ENCODE measurements around the gene CHRM4. TPM values are rescaled to one million over a fixed set of nuclear protein-coding genes. Genes with fewer than 3 reads are reported as not detected.

The CHRM4 gene
- total RNA-seq, 1 donor = 0.36 TPM

GRCh38 chr11:46357483-46357936, 34.1 kb downstream of the CHRM4 start:
- H3K27ac ChIP-seq (ENCODE audit: low read depth, low read length) = no peak overlapping the region
- H3K4me3 ChIP-seq (ENCODE audit: insufficient read depth, low read length) = no peak overlapping the region
- no peak for TF ChIP-seq CTCF (IDR thresholded peaks at IDR 0.05; ENCODE audit: extremely low read depth, low read depth, low read length)
- H3K4me2 ChIP-seq (ENCODE audit: insufficient read depth, low read length) = no peak overlapping the region
- no peak overlapping the region for H2AFZ ChIP-seq (ENCODE audit: low read length)
- no peaks in the 10 kb centered on the region for H3K27me3 ChIP-seq (ENCODE audit: insufficient read depth, low read length)
- no peaks in the 10 kb centered on the region for H3K9me3 ChIP-seq (ENCODE audit: low read depth, low read length)
- H3K36me3 ChIP-seq (ENCODE audit: insufficient read depth, low read length) = no peaks in the 10 kb centered on the region
- no peak for DNase-seq (ENCODE audit: insufficient read length, low spot score, missing footprints)
- peaks cover 61% of the 10 kb centered on the region for H3K79me2 ChIP-seq (ENCODE audit: insufficient read depth, low read length)
- peaks cover 33% of the 10 kb centered on the region for H3K4me1 ChIP-seq (ENCODE audit: insufficient read depth, low read length)
- peaks cover 4% of the 10 kb centered on the region for H4K20me1 ChIP-seq (ENCODE audit: insufficient read depth, low read length)

- peak; percentile 92 for DNase-seq (ENCODE audit: insufficient read length, low spot score, missing footprints)
- Histone ChIP-seq H4K20me1 (ENCODE audit: insufficient read depth, low read length) (peaks cover 4% of the 10 kb centered on the region), H3K36me3 (ENCODE audit: insufficient read depth, low read length) (no peaks in the 10 kb centered on the region), H2AFZ (ENCODE audit: low read length) (no peak overlapping the region), H3K4me2 (ENCODE audit: insufficient read depth, low read length) (no peak overlapping the region), H3K4me3 (ENCODE audit: insufficient read depth, low read length) (no peak overlapping the region), H3K27ac (ENCODE audit: low read depth, low read length) (no peak overlapping the region), H3K9me3 (ENCODE audit: low read depth, low read length) (no peaks in the 10 kb centered on the region), H3K27me3 (ENCODE audit: insufficient read depth, low read length) (no peaks in the 10 kb centered on the region), H3K79me2 (ENCODE audit: insufficient read depth, low read length) (peaks cover 61% of the 10 kb centered on the region), H3K4me1 (ENCODE audit: insufficient read depth, low read length) (peaks cover 28% of the 10 kb centered on the region)
- no peak for TF ChIP-seq CTCF (IDR thresholded peaks at IDR 0.05; ENCODE audit: extremely low read depth, low read depth, low read length)
These were observed 34.6 kb downstream of the CHRM4 start for GRCh38 chr11:46356924-46357482.

GRCh38 chr11:46353698-46354097, 37.9 kb downstream of the CHRM4 start:
- Histone ChIP-seq H4K20me1 (ENCODE audit: insufficient read depth, low read length) (peaks cover 18% of the 10 kb centered on the region), H3K27me3 (ENCODE audit: insufficient read depth, low read length) (no peaks in the 10 kb centered on the region), H2AFZ (ENCODE audit: low read length) (no peak overlapping the region), H3K9me3 (ENCODE audit: low read depth, low read length) (no peaks in the 10 kb centered on the region), H3K4me3 (ENCODE audit: insufficient read depth, low read length) (no peak overlapping the region), H3K79me2 (ENCODE audit: insufficient read depth, low read length) (peaks cover 81% of the 10 kb centered on the region), H3K36me3 (ENCODE audit: insufficient read depth, low read length) (no peaks in the 10 kb centered on the region), H3K4me2 (ENCODE audit: insufficient read depth, low read length) (no peak overlapping the region), H3K27ac (ENCODE audit: low read depth, low read length) (peak overlapping the region; percentile 33), H3K4me1 (ENCODE audit: insufficient read depth, low read length) (peaks cover 16% of the 10 kb centered on the region)
- no peak for DNase-seq (ENCODE audit: insufficient read length, low spot score, missing footprints)
- TF ChIP-seq CTCF (IDR thresholded peaks at IDR 0.05; ENCODE audit: extremely low read depth, low read depth, low read length) = no peak

- Histone ChIP-seq H2AFZ (ENCODE audit: low read length) (no peak overlapping the region), H3K27me3 (ENCODE audit: insufficient read depth, low read length) (no peaks in the 10 kb centered on the region), H3K9me3 (ENCODE audit: low read depth, low read length) (no peaks in the 10 kb centered on the region), H4K20me1 (ENCODE audit: insufficient read depth, low read length) (peaks cover 24% of the 10 kb centered on the region), H3K36me3 (ENCODE audit: insufficient read depth, low read length) (no peaks in the 10 kb centered on the region), H3K27ac (ENCODE audit: low read depth, low read length) (no peak overlapping the region), H3K4me3 (ENCODE audit: insufficient read depth, low read length) (no peak overlapping the region), H3K79me2 (ENCODE audit: insufficient read depth, low read length) (peaks cover 85% of the 10 kb centered on the region), H3K4me2 (ENCODE audit: insufficient read depth, low read length) (no peak overlapping the region), H3K4me1 (ENCODE audit: insufficient read depth, low read length) (peaks cover 22% of the 10 kb centered on the region)
- peak; percentile 82 for TF ChIP-seq CTCF (IDR thresholded peaks at IDR 0.05; ENCODE audit: extremely low read depth, low read depth, low read length)
- no peak for DNase-seq (ENCODE audit: insufficient read length, low spot score, missing footprints)
These were observed 39.3 kb downstream of the CHRM4 start for GRCh38 chr11:46352063-46352841.
